ENCODE results near the gene TMEM181. TPM values are rescaled to one million over a fixed set of nuclear protein-coding genes. Genes with fewer than 3 reads are reported as not detected.
"Not testable (repeated sequence)": the region's sequence is repeated elsewhere in the genome, so short reads cannot be mapped to it uniquely, and the experiment has no call there.

Gene TMEM181
- total RNA-seq, 8 experiments from 2014 or later = 14.4 to 43.9 (median 25.9) TPM

DNA sequence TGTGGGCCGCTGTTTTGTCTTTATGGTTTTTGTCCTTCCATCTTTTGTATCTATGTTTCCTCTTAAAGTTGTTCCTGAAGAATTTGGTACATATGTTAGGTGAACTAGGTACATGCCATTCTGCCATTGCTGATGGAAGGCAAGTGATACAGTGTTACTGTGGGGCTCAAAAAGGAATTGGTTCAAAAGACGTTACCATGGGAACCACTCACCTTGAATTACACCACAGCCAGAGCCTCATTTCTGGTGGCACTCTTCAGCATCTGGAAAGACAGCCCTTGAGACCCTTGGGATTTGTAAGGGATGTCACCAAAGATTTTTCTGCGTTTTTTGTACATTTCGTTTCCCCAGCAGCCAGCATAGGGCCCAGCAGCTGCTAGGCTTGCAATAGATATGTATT is 31.9 kb downstream of the TMEM181 start:
- no peak overlapping the region for H3K4me3 ChIP-seq
- no peaks in the 10 kb centered on the region for H3K4me1 ChIP-seq (replicated peaks in 1 of 2)
- no peak overlapping the region for H3K27ac ChIP-seq
- ATAC-seq (replicated peaks in 6 of 8) = no peak
- in situ Hi-C loops (cut with MboI; ENCODE audit: low pct_unique_long_range_greater_than_20kb in 2 of 9, low sequenced_read_pairs in 9 of 9, unreplicated experiment in 9 of 9) = no loop called here
- WGBS, 10 experiments = 80 to 100% (median 93%) methylated on average over 2 to 4 of the region's 4 CpGs; no CpG with 5 or more reads in 2 of the 10 experiments

GRCh38 chr6:158593670-158594069 is 33.8 kb downstream of the TMEM181 start:
- ATAC-seq (replicated peaks in 6 of 8) = peak in 1 of 8 experiments; percentile 25
- Histone ChIP-seq H3K27ac (no peak overlapping the region), H3K4me3 (no peak overlapping the region), H3K4me1 (replicated peaks in 1 of 2) (no peaks in the 10 kb centered on the region)
- WGBS, 10 experiments = 79 to 100% (median 89%) methylated on average over 1 to 3 of the region's 3 CpGs; no CpG with 5 or more reads in 3 of the 10 experiments
- in situ Hi-C loops (cut with MboI; ENCODE audit: low pct_unique_long_range_greater_than_20kb in 2 of 9, low sequenced_read_pairs in 9 of 9, unreplicated experiment in 9 of 9) = no loop called here

DNA sequence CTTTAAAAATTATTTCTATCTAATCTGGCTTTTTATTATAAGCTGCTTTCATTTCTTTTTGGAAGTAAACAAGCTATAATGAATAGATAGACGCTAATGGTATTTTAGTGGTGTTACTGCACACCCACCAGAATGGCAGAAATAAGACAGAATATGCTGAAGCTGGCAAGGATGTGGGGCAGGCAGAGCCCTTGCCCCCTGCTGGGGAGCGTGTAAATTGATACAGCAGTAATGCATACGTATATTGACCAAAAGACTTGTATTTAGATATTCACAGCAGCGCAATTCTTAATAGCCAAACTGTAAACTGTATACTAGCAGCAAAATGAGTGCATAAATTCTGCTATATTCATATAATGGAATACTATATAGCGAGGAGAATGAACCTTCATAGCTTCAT is 35.3 kb downstream of the TMEM181 start:
- ATAC-seq (replicated peaks in 6 of 8) = peak in 1 of 8 experiments; percentile 34
- no peaks in the 10 kb centered on the region for H3K4me1 ChIP-seq (replicated peaks in 1 of 2)
- H3K27ac ChIP-seq = no peak overlapping the region
- H3K4me3 ChIP-seq = no peak overlapping the region
- 87 to 100% (median 97%) methylated on average over 1 to 5 of the region's 5 CpGs for WGBS, 10 experiments
- in situ Hi-C loops (cut with MboI; ENCODE audit: low pct_unique_long_range_greater_than_20kb in 2 of 9, low sequenced_read_pairs in 9 of 9, unreplicated experiment in 9 of 9) = no loop called here

DNA sequence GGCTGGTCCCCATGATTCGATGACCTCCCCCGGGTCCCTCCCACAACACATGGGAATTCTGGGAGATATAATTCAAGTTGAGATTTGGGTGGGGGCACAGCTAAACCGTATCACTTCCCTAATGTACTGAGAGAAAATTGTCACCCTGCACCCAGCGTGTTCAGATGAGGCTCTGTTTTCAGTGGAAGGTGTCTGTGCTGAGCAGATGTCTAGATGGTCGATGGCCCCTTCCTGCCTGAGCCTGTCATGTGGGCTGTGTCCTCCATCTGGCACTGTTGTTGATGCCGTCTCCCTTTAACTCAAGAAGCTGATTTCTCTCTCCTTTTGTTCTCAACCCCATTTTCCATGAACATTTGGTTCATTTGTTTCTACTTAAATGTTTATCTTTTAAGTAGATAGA is 37.0 kb downstream of the TMEM181 start:
- 50 to 83% (median 75%) methylated on average over 1 to 4 of the region's 6 CpGs; no CpG with 5 or more reads in 4 of the 10 experiments for WGBS, 10 experiments
- ATAC-seq (replicated peaks in 6 of 8) = peak in 2 of 8 experiments; percentile 53 to 65
- Histone ChIP-seq H3K4me3 (no peak overlapping the region), H3K27ac (peak overlapping the region in 1 of 2 donors; percentile 14), H3K4me1 (replicated peaks in 1 of 2) (no peaks in the 10 kb centered on the region)
- in situ Hi-C loops (cut with MboI; ENCODE audit: low pct_unique_long_range_greater_than_20kb in 2 of 9, low sequenced_read_pairs in 9 of 9, unreplicated experiment in 9 of 9) = no loop called here

GRCh38 chr6:158597565-158597964 is 37.7 kb downstream of the TMEM181 start:
- Histone ChIP-seq H3K27ac (peak overlapping the region in 1 of 2 donors; percentile 14), H3K4me1 (replicated peaks in 1 of 2) (no peaks in the 10 kb centered on the region), H3K4me3 (no peak overlapping the region)
- in situ Hi-C loops (cut with MboI; ENCODE audit: low pct_unique_long_range_greater_than_20kb in 2 of 9, low sequenced_read_pairs in 9 of 9, unreplicated experiment in 9 of 9) = no loop called here
- ATAC-seq (replicated peaks in 6 of 8) = no peak
- 100% methylated on average over 1 to 4 of the region's 4 CpGs; no CpG with 5 or more reads in 6 of the 10 experiments for WGBS, 10 experiments

- in situ Hi-C loops (cut with MboI; ENCODE audit: low pct_unique_long_range_greater_than_20kb in 2 of 9, low sequenced_read_pairs in 9 of 9, unreplicated experiment in 9 of 9) = loop anchor here in 1 of 9 experiments (10.0 kb wide), 1 partner anchor 385 kb away; no protein-coding TSS in a partner anchor
- no peak for ATAC-seq (replicated peaks in 6 of 8)
- H3K4me3 ChIP-seq = no peak overlapping the region
- WGBS, 10 experiments = 60 to 100% (median 92%) methylated on average over 1 to 12 of the region's 18 CpGs; no CpG with 5 or more reads in 2 of the 10 experiments
- no peak overlapping the region for H3K27ac ChIP-seq
- H3K4me1 ChIP-seq (replicated peaks in 1 of 2) = no peaks in the 10 kb centered on the region
Observed at GRCh38 chr6:158599635-158600034, 39.7 kb downstream of the TMEM181 start.

- WGBS, 10 experiments = 65 to 98% (median 86%) methylated on average over 5 to 15 of the region's 15 CpGs
- Histone ChIP-seq H3K27ac (no peak overlapping the region), H3K4me3 (no peak overlapping the region), H3K4me1 (replicated peaks in 1 of 2) (no peaks in the 10 kb centered on the region)
- ATAC-seq (replicated peaks in 6 of 8) = no peak
- in situ Hi-C loops (cut with MboI; ENCODE audit: low pct_unique_long_range_greater_than_20kb in 2 of 9, low sequenced_read_pairs in 9 of 9, unreplicated experiment in 9 of 9) = loop anchor here in 1 of 9 experiments (10.0 kb wide), 1 partner anchor 389 kb away; no protein-coding TSS in a partner anchor
Observed at GRCh38 chr6:158603261-158604047, 43.6 kb downstream of the TMEM181 start.

GRCh38 chr6:158604048-158604406 is 44.1 kb downstream of the TMEM181 start:
- Histone ChIP-seq H3K4me1 (replicated peaks in 1 of 2) (no peaks in the 10 kb centered on the region), H3K4me3 (no peak overlapping the region), H3K27ac (no peak overlapping the region)
- ATAC-seq (replicated peaks in 6 of 8) = no peak
- in situ Hi-C loops (cut with MboI; ENCODE audit: low pct_unique_long_range_greater_than_20kb in 2 of 9, low sequenced_read_pairs in 9 of 9, unreplicated experiment in 9 of 9) = loop anchor here in 1 of 9 experiments (10.0 kb wide), 1 partner anchor 389 kb away; no protein-coding TSS in a partner anchor
- WGBS, 10 experiments = 61 to 100% (median 92%) methylated on average over 2 to 6 of the region's 6 CpGs; no CpG with 5 or more reads in 3 of the 10 experiments

DNA sequence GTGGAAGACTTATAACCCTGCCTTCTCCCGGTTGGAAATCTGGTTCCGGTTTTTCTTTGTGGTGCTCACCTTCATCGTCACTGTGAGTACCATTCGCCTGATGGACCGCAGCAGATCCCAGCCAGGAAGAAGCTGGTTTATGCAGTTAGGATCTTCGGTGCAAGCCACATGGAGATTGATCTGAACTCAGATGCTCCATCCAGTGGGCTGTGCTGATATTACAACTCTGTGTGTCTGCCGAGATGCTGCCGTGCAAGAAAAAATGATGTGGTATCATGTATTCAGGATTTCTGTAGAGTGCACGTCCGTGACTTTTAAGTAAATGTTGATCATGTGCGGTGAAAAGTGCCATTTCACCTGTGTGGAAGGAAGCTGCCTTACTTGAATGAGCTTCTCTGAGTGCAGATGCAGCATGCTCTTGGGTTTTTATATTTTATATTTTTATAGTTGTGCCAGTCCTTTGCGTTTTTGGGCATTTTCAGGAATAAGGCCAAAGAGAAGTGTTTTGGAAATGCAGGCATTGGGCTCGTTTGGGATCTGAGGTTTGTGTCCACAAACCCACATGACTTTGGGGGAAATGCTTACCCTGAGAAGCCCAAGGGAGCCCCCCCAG is 45.5 kb downstream of the TMEM181 start:
- no peak overlapping the region for H3K4me3 ChIP-seq
- WGBS, 10 experiments = 32 to 84% (median 58%) methylated on average over 3 to 13 of the region's 13 CpGs; no CpG with 5 or more reads in 1 of the 10 experiments
- in situ Hi-C loops (cut with MboI; ENCODE audit: low pct_unique_long_range_greater_than_20kb in 2 of 9, low sequenced_read_pairs in 9 of 9, unreplicated experiment in 9 of 9) = loop anchor here in 1 of 9 experiments (10.0 kb wide), 1 partner anchor 391 kb away; no protein-coding TSS in a partner anchor
- no peaks in the 10 kb centered on the region for H3K4me1 ChIP-seq (replicated peaks in 1 of 2)
- no peak overlapping the region for H3K27ac ChIP-seq
- ATAC-seq (replicated peaks in 6 of 8) = peak in 7 of 8 experiments; percentile 42 to 74 (median 61)

- not testable (repeated sequence) for H3K4me3 ChIP-seq; ATAC-seq (replicated peaks in 6 of 8); H3K27ac ChIP-seq; H3K4me1 ChIP-seq (replicated peaks in 1 of 2)
- 100% methylated on average over 1 to 2 of the region's 15 CpGs; no CpG with 5 or more reads in 8 of the 10 experiments for WGBS, 10 experiments
- in situ Hi-C loops (cut with MboI; ENCODE audit: low pct_unique_long_range_greater_than_20kb in 2 of 9, low sequenced_read_pairs in 9 of 9, unreplicated experiment in 9 of 9) = loop anchor here in 1 of 9 experiments (10.0 kb wide), 1 partner anchor 391 kb away; no protein-coding TSS in a partner anchor
Observed at GRCh38 chr6:158606011-158606410, 46.1 kb downstream of the TMEM181 start.

DNA sequence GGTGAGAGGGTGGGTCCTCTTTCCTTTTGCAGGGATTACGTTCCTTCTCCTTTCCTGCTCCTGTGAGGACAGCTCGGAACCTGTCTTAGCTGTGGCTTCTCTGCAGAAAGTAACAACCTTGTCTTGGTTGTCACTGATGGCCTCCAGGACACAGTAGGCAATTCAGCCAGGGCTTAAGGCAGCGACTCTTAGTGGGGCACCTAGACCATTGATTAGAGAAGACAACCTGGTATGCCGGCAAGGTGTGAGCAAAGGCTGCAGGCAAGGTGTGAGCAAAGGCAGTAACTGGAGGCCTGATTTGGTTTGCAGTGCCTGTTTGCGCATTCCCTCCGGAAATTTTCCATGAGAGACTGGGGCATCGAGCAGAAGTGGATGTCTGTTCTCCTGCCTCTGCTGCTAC is 47.0 kb downstream of the TMEM181 start:
- no peak overlapping the region for H3K27ac ChIP-seq
- no peaks in the 10 kb centered on the region for H3K4me1 ChIP-seq (replicated peaks in 1 of 2)
- in situ Hi-C loops (cut with MboI; ENCODE audit: low pct_unique_long_range_greater_than_20kb in 2 of 9, low sequenced_read_pairs in 9 of 9, unreplicated experiment in 9 of 9) = loop anchor here in 1 of 9 experiments (10.0 kb wide), 1 partner anchor 392 kb away; no protein-coding TSS in a partner anchor
- H3K4me3 ChIP-seq = no peak overlapping the region
- ATAC-seq (replicated peaks in 6 of 8) = no peak
- WGBS, 10 experiments = 80 to 100% (median 92%) methylated on average over 1 to 5 of the region's 7 CpGs; no CpG with 5 or more reads in 3 of the 10 experiments

- ATAC-seq (replicated peaks in 6 of 8) = no peak
- no peak overlapping the region for H3K27ac ChIP-seq
- in situ Hi-C loops (cut with MboI; ENCODE audit: low pct_unique_long_range_greater_than_20kb in 2 of 9, low sequenced_read_pairs in 9 of 9, unreplicated experiment in 9 of 9) = loop anchor here in 1 of 9 experiments (10.0 kb wide), 1 partner anchor 393 kb away; no protein-coding TSS in a partner anchor
- WGBS, 10 experiments = 50 to 100% (median 92%) methylated on average over 1 to 9 of the region's 14 CpGs; no CpG with 5 or more reads in 2 of the 10 experiments
- no peak overlapping the region for H3K4me3 ChIP-seq
- no peaks in the 10 kb centered on the region for H3K4me1 ChIP-seq (replicated peaks in 1 of 2)
Observed at GRCh38 chr6:158607411-158608170, 47.7 kb downstream of the TMEM181 start.
